OCI-M2 (cell line): Measurements from ENCODE around the gene SPATA17.

ENCODE experiments used
- DNase-seq: peaks from one replicate; lab custom pipeline; 2025; ENCODE audit not compliant: unreplicated experiment; lab: John Stamatoyannopoulos, UW

The SPATA17 gene

DNA sequence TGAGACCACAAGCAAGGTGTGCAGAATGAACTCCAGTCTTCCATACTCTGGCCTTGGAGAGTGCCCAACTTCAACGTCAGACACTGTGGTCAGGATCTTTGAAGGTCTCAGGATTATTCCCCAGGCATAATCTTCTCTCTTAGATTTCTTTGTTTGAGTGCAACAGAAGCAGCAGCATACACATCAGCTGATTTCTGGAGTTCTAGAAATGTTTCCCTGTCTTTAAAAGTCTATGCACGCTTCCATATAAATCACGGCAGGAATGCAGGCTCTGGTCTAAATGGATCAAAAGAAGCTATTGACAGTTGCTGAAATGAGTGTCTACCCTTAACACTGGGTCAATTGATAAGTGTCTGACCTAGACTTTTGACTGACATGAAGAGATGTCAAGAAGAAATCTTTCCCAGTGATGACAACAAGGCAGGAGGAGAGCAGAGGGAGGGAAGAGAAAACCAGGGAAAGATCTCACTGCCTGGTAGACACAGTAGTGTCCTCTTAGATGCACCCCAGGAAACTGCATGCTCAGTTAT, 279.7 kb downstream of the SPATA17 start:
- DNase-seq: no peak

- DNase-seq: no peak
Observed at GRCh38 chr1:217911908-217912307, 280.8 kb downstream of the SPATA17 start.

DNA sequence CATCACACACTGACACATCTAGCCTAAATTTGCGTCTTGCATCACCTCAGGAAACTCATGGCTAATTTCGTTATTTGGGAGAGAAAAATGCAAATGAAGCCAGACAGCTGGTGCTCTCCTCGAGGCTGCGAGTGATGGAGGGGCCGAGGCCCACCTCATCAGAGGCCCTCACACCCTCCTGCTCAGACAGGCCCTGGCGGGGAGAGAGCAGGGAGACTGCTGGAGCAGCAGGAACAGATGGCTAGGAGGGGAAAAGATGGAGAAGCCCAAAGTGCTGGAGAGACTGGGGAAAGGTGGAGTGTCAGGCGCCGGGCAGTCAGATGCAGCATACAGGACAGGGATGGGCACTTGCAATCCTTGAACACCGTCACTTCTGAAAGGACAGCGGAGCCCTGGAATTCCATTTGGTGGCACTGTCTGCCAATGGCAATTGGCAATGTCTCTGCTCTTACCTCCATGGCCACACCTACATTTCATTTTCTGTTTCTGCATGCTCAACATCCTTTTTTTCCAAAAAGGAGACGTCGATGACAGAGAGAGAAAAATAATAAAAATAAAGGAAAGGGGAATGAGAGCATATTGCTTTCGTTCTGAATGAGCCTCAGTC, 286.2 kb downstream of the SPATA17 start:
- DNase-seq: no peak

DNA sequence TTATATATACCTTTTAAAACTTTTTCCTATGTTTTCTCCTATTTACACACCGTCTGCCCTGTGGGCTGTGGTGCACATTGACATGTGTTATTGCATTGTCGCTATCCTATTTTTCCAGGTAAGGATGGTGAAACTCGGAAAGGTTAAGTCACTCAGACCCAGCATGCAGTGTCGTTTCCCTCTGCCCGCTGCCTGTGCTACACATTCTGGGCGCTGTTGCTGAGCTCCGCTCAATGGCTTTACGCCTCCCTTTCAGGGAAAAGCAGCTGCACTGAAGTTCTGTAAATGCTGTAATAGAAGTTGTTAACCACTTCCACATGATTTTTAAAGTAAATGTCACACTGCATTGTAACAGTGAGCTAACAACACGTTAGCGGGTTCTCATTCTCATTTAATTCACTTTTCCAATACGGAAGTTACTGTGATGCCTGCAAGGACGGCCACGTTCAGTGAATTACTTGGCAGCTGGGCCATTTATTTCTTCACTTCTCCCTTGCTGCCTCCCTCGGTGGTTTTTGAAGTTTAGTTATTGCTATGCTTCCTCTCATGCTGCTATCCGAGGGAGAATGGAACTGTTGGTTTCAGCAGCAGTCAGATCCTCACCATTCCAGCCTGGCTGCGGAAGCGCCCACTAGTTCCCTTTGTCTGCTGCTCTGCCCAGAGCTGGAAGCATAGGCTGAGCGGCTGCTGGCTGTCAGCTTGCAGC, 288.7 kb downstream of the SPATA17 start:
- no peak for DNase-seq
